Mesenchymal stem cell (in vitro differentiated cells and primary cell): ENCODE results near the gene DHX30.

Source experiments
- DNase-seq: peaks from one replicate; pipeline ENCODE4 v3.0.0-alpha.2; 2013
- H2AFZ ChIP-seq: one replicate; pipeline ENCODE4 v1.6.1; 2013; ENCODE audit warnings: low read depth, mild to moderate bottlenecking, control low read depth, inconsistent platforms, low read length, moderate library complexity
- H2AK5ac ChIP-seq: 2 replicates; pipeline ENCODE4 v1.6.1; 2013; ENCODE audit warnings: low read length, moderate library complexity, mild to moderate bottlenecking, inconsistent platforms; ENCODE audit not compliant: severe bottlenecking
- H2BK120ac ChIP-seq: one replicate; pipeline ENCODE4 v1.6.1; 2013; ENCODE audit warnings: low read depth, mild to moderate bottlenecking, inconsistent platforms, low read length, moderate library complexity
- H2BK12ac ChIP-seq, 2 experiments: one replicate each; pipeline ENCODE4 v1.6.1; 2013; ENCODE audit warnings: inconsistent platforms in 2 of 2, low read length in 2 of 2, mild to moderate bottlenecking in 2 of 2, moderate library complexity in 2 of 2, control low read depth in 1 of 2
- H2BK15ac ChIP-seq: one replicate; pipeline ENCODE4 v1.6.1; 2013; ENCODE audit warnings: mild to moderate bottlenecking, low read depth, inconsistent platforms; ENCODE audit not compliant: poor library complexity, severe bottlenecking
- H2BK5ac ChIP-seq: 2 replicates; pipeline ENCODE4 v1.6.1; 2013; ENCODE audit warnings: low read depth, mild to moderate bottlenecking, low read length, control low read depth, inconsistent platforms; ENCODE audit not compliant: poor library complexity, severe bottlenecking
- H3K14ac ChIP-seq, 2 experiments: one replicate each; pipeline ENCODE4 v1.6.1; 2013; ENCODE audit warnings: inconsistent platforms in 2 of 2, low read length in 2 of 2, control low read depth in 1 of 2, mild to moderate bottlenecking in 1 of 2, moderate library complexity in 1 of 2
- H3K18ac ChIP-seq, 2 experiments: one replicate each; pipeline ENCODE4 v1.6.1; 2013; ENCODE audit warnings: inconsistent platforms in 2 of 2, low read length in 2 of 2, control low read depth in 1 of 2, low read depth in 1 of 2, mild to moderate bottlenecking in 1 of 2
- H3K23ac ChIP-seq, 2 experiments: one replicate each; pipeline ENCODE4 v1.6.1; 2013; ENCODE audit warnings: inconsistent platforms in 2 of 2, low read length in 2 of 2, mild to moderate bottlenecking in 2 of 2, moderate library complexity in 2 of 2, control low read depth in 1 of 2
- H3K27ac ChIP-seq: 2 replicates; pipeline ENCODE4 v1.5.1; 2013; ENCODE audit warnings: mild to moderate bottlenecking, moderate library complexity, low read length, control low read depth, inconsistent platforms; ENCODE audit not compliant: poor library complexity, severe bottlenecking
- H3K27me3 ChIP-seq, 2 experiments: 2 replicates each; pipeline versions ENCODE4 v1.6.1 to v1.7.0; 2013; ENCODE audit warnings: low read length in 2 of 2, mild to moderate bottlenecking in 2 of 2, moderate library complexity in 2 of 2, control low read depth in 1 of 2, inconsistent platforms in 1 of 2; ENCODE audit not compliant: control insufficient read depth in 1 of 2, insufficient read depth in 1 of 2
- H3K36me3 ChIP-seq, 2 experiments: 2 replicates each; pipeline versions ENCODE4 v1.6.1 to v1.7.0; 2013; ENCODE audit warnings: low read length in 2 of 2, control low read depth in 1 of 2, inconsistent platforms in 1 of 2, low read depth in 1 of 2, mild to moderate bottlenecking in 1 of 2; ENCODE audit not compliant: insufficient read depth in 2 of 2, control insufficient read depth in 1 of 2
- H3K4ac ChIP-seq, 2 experiments: one replicate each; pipeline ENCODE4 v1.6.1; 2013; ENCODE audit warnings: inconsistent platforms in 2 of 2, low read length in 2 of 2, mild to moderate bottlenecking in 2 of 2, moderate library complexity in 2 of 2, control low read depth in 1 of 2, low read depth in 1 of 2
- H3K4me1 ChIP-seq: 2 replicates; pipeline ENCODE4 v1.6.1; 2013; ENCODE audit warnings: low read depth, low read length, control low read depth; ENCODE audit not compliant: control insufficient read depth, insufficient read depth
- H3K4me2 ChIP-seq: 2 replicates; pipeline ENCODE4 v1.6.1; 2013; ENCODE audit warnings: low read length, mild to moderate bottlenecking, inconsistent platforms; ENCODE audit not compliant: poor library complexity, severe bottlenecking
- H3K4me3 ChIP-seq, 2 experiments: 2 replicates each; pipeline versions ENCODE4 v1.5.1 to v1.7.0; 2013; ENCODE audit warnings: low read length in 2 of 2, mild to moderate bottlenecking in 2 of 2, control low read depth in 1 of 2, low read depth in 1 of 2; ENCODE audit not compliant: insufficient read depth in 1 of 2
- H3K79me1 ChIP-seq: replicated peaks from 2 replicates; pipeline ENCODE4 v1.6.1; 2013; ENCODE audit warnings: mild to moderate bottlenecking, control low read depth, low read length, inconsistent platforms; ENCODE audit not compliant: poor library complexity, severe bottlenecking
- H3K9ac ChIP-seq: 2 replicates; pipeline ENCODE4 v1.7.0; 2013; ENCODE audit warnings: mild to moderate bottlenecking, low read length, moderate library complexity
- H3K9me3 ChIP-seq: 2 replicates; pipeline ENCODE4 v1.7.0; 2013; ENCODE audit warnings: mild to moderate bottlenecking, low read length; ENCODE audit not compliant: control insufficient read depth
- H4K8ac ChIP-seq: one replicate; pipeline ENCODE4 v1.6.1; 2013; ENCODE audit warnings: inconsistent platforms, mild to moderate bottlenecking, low read length, moderate library complexity
- H4K91ac ChIP-seq: one replicate; pipeline ENCODE4 v1.6.1; 2013; ENCODE audit warnings: mild to moderate bottlenecking, low read length, inconsistent platforms
- WGBS: methylation state at CpG from one replicate; pipeline ENCODE4 v1.1.7; 2013; ENCODE audit warnings: mixed read lengths; 5-methylcytosine and 5-hydroxymethylcytosine counted together

The DHX30 gene

GRCh38 chr3:47857151-47857550 lies 54.2 kb downstream of the DHX30 start:
- Histone ChIP-seq H3K79me1 (peaks cover 22% of the 10 kb centered on the region), H3K4me3 (no peak overlapping the region), H4K8ac (no peak overlapping the region), H3K4me2 (no peak overlapping the region), H2BK5ac (no peak overlapping the region), H3K9me3 (no peaks in the 10 kb centered on the region), H3K23ac (no peak overlapping the region), H3K27ac (no peak overlapping the region), H3K36me3 (peaks cover 75 to 80% of the 10 kb centered on the region in 2 experiments), H3K9ac (no peak overlapping the region), H3K4me1 (no peaks in the 10 kb centered on the region), H2BK15ac (no peak overlapping the region), H2BK120ac (no peak overlapping the region), H2BK12ac (no peak overlapping the region), H3K27me3 (no peaks in the 10 kb centered on the region), H3K4ac (no peak overlapping the region), H3K18ac (no peak overlapping the region), H2AK5ac (no peak overlapping the region), H3K14ac (no peak overlapping the region), H2AFZ (no peak overlapping the region), H4K91ac (no peak overlapping the region)
- WGBS: 98% methylated on average over 2 of the region's 2 CpGs
- no peak for DNase-seq

GRCh38 chr3:47859956-47860605 lies 57.1 kb downstream of the DHX30 start:
- WGBS: 100% methylated on average over 3 of the region's 4 CpGs
- H2AK5ac ChIP-seq: no peak overlapping the region
- no peak overlapping the region for H4K91ac ChIP-seq
- peaks cover 63 to 71% of the 10 kb centered on the region in 2 experiments for H3K36me3 ChIP-seq
- no peaks in the 10 kb centered on the region for H3K4me1 ChIP-seq
- H3K9me3 ChIP-seq: no peaks in the 10 kb centered on the region
- H3K4me3 ChIP-seq: no peak overlapping the region
- no peak overlapping the region for H3K18ac ChIP-seq
- no peak overlapping the region for H3K14ac ChIP-seq
- no peak overlapping the region for H2BK120ac ChIP-seq
- H4K8ac ChIP-seq: no peak overlapping the region
- H3K27me3 ChIP-seq: no peaks in the 10 kb centered on the region
- no peak overlapping the region for H3K4ac ChIP-seq
- H2BK15ac ChIP-seq: no peak overlapping the region
- no peak overlapping the region for H3K23ac ChIP-seq
- H2BK12ac ChIP-seq: no peak overlapping the region
- DNase-seq: no peak
- no peak overlapping the region for H2AFZ ChIP-seq
- H3K4me2 ChIP-seq: no peak overlapping the region
- H2BK5ac ChIP-seq: no peak overlapping the region
- H3K9ac ChIP-seq: no peak overlapping the region
- no peak overlapping the region for H3K27ac ChIP-seq
- peaks cover 27% of the 10 kb centered on the region for H3K79me1 ChIP-seq

GRCh38 chr3:47863391-47864128 lies 60.6 kb downstream of the DHX30 start:
- Histone ChIP-seq H2AK5ac (no peak overlapping the region), H2BK5ac (no peak overlapping the region), H3K9ac (no peak overlapping the region), H2AFZ (peak overlapping the region; percentile 7), H3K79me1 (peaks cover 34% of the 10 kb centered on the region), H3K18ac (no peak overlapping the region), H3K4ac (no peak overlapping the region), H4K8ac (peak overlapping the region; percentile 36), H3K27me3 (no peaks in the 10 kb centered on the region), H3K4me1 (peaks cover 2% of the 10 kb centered on the region), H2BK15ac (no peak overlapping the region), H3K27ac (no peak overlapping the region), H3K14ac (no peak overlapping the region), H3K36me3 (peaks cover 70 to 77% of the 10 kb centered on the region in 2 experiments), H2BK120ac (no peak overlapping the region), H3K9me3 (no peaks in the 10 kb centered on the region), H3K4me2 (no peak overlapping the region), H4K91ac (no peak overlapping the region), H3K4me3 (no peak overlapping the region), H3K23ac (no peak overlapping the region), H2BK12ac (no peak overlapping the region)
- WGBS: 97% methylated on average over 11 of the region's 12 CpGs
- DNase-seq: no peak

DNA sequence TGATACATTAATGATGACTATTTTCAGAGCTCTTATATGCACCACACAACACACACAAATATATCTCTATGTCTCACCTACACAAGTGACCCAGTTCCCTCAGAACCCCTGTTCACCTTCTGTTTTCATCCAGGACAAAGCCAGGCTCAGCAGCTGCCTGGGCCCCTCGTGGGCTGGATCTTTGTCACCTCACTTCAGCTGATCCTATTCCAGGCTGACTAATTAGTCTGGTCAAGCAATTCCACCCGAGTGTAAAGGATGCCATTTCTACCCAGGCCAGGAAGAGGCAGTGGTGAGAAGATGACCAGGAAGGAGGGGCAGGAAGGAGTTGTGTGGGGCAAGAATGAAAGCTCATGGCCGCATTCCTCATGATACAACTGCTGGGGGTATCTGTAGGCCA lies 62.3 kb downstream of the DHX30 start:
- Histone ChIP-seq H2AFZ (no peak overlapping the region), H3K4me2 (no peak overlapping the region), H3K23ac (no peak overlapping the region), H3K79me1 (peaks cover 40% of the 10 kb centered on the region), H2BK15ac (no peak overlapping the region), H3K36me3 (peaks cover 75 to 79% of the 10 kb centered on the region in 2 experiments), H3K4ac (no peak overlapping the region), H3K14ac (no peak overlapping the region), H3K27ac (no peak overlapping the region), H3K9me3 (no peaks in the 10 kb centered on the region), H2BK12ac (no peak overlapping the region), H3K4me3 (no peak overlapping the region), H3K18ac (no peak overlapping the region), H2BK5ac (no peak overlapping the region), H3K27me3 (no peaks in the 10 kb centered on the region), H2BK120ac (no peak overlapping the region), H3K4me1 (peaks cover 2% of the 10 kb centered on the region), H3K9ac (peak overlapping the region; percentile 22), H2AK5ac (no peak overlapping the region), H4K91ac (no peak overlapping the region), H4K8ac (no peak overlapping the region)
- DNase-seq: peak; percentile 26
- WGBS: 83% methylated on average over 3 of the region's 3 CpGs
